Measurements from ENCODE around the gene ZBTB21.
"Not testable (repeated sequence)": the region's sequence is repeated elsewhere in the genome, so short reads cannot be mapped to it uniquely, and the experiment has no call there.

ZBTB21 gene

DNA sequence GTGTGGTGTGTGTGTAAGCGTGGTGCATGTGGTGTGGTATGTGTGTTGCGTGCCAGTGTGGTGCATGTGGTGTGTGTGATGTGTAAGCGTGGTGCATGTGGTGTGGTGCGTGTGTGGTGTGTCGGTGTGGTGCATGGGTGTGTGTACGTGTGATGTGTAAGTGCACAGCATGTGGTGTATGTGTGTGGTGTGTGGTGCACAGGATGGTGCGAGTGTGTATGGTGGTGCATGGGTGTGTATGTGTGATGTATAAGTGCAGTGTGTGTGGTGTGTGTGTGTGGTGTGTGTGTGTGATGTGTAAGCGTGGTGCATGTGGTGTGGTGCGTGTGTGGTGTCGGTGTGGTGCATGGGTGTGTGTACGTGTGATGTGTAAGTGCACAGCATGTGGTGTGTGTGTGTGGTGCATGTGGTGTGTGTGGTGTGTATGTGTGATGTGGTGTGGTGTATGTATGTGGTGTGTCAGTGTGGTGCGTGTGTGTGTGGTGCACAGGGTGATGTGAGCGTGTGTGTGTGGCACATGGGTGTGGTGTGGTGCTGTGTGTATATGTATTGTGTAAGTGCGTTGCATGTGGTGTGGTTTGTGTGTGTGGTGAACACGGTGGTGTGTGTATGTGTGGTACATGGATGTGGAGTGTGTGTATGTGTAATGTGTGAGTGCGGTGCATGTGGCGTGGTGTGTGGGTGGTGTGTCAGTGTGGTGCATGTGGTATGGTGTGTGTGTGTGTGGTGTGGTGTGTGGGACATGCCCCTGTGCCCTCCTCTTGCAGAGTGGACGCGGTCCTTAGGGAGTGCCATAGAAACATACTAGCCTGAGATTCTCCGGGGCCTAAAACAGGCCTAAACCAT, 55.3 kb downstream of the ZBTB21 start:
- DNase-seq (ENCODE audit: insufficient read length, low spot score) = no peak
- FAIRE-seq = no peak

DNA sequence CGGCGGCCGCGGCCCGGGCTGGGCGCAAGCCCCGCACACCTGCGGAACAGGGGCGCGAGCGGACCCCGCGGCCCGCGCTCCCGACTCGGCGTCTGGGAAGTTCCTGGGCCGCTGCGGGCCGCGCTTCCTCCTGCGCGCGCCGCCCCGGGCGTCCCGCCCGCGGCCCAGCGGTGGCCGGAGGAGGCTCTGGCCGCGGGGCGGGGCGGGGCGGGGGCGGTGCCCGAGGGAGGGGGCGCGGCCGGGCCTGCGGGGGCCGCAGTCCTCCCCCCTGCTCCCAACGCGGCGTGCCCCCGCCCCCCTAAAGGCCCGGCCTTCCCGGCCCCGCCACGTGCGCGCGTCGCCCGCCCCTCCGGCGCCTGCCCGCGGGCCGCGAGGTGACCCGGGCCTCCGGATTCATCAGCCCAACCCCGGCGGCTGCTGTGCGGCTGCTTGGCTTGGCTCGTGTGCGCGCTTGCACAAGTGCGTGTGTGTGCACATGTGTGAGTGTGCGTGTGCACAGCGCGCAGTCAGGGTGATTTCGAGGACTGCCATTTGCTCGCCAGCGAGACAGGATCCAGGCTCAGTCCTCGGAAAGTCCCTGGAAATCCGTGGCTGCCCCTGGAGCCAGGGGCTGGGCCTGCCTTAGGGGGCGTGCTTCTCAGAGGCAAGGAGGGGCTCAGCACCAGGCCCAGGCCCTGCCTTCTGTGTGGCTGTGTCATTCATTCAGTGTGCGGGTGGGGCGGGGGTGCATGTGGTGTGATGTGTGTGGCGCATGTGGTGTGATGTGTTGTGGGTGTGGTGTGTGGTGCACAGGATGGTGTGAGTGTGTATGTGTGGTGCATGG, 56.1 kb downstream of the ZBTB21 start, which contains the start of gene C2CD2:
C2CD2 (minus strand) TSS at position 188 of the 823 bp plus-strand sequence. CDS start 370 bp downstream, outside the sequence.
- FAIRE-seq (no peak), DNase-seq (ENCODE audit: insufficient read length, low spot score) (peak; percentile 93)

DNA sequence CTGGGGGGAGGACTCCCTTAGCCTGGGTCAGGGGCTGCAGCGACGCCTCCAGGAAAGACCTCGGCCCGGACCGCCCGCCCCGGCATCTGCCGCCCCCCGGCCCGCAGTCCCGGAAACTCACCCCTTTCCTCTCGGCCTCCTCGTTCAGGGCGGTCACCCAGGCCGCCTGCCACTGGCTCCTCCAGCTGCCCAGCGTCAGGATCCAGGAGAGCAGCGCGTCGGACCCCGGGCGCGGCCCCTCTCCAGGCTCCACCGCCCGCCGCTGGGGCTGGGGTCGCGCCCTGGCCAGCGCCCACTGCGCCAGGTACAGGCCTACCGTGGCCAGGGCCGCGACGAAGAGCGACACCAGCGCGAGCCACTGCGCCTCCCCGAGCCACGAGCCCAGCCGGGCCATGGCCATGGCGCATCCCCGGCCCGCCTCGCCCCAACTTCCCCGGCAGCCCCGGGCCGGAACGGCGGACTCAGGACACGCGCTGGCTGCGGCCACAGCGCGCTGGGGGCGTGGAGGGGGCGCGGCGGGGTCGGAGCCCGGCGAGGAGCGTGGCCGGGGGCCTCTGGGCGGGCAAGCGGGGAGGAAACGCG, 56.8 kb downstream of the ZBTB21 start:
- DNase-seq (ENCODE audit: insufficient read length, low spot score) = no peak
- no peak for FAIRE-seq

DNA sequence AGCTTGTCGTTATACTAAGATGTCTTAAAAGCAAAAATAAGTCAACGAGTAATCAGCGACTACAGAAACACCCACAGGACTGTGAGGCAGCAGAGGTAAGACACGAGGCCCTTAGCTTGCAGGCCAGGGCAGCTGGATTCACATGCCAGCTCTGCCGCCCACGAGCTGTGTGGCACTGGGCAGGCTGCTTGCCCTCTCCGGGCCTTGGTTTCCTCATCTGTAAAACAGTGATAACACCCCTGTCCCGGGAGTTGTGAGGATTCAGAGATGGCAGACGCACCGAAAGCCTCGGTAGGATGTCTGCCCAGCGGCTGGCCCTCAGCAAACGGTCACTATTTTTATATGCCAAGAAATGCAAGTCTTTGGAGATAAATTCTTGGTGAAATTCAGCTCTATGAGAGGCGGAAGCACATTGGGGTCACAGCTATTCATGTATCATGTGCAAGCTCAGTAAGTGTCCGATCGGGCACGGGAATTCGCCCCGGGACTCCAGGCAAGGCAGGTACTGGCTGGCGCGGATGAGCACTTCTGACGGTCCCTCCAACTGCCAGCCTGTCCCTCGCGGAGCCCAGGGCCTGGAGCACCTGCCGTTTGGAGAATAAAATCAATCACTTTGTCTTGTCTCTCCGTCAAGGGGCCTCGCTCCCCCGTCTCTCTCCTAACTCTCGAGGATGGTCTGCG, 57.5 kb downstream of the ZBTB21 start:
- no peak for FAIRE-seq
- no peak for DNase-seq (ENCODE audit: insufficient read length, low spot score)

DNA sequence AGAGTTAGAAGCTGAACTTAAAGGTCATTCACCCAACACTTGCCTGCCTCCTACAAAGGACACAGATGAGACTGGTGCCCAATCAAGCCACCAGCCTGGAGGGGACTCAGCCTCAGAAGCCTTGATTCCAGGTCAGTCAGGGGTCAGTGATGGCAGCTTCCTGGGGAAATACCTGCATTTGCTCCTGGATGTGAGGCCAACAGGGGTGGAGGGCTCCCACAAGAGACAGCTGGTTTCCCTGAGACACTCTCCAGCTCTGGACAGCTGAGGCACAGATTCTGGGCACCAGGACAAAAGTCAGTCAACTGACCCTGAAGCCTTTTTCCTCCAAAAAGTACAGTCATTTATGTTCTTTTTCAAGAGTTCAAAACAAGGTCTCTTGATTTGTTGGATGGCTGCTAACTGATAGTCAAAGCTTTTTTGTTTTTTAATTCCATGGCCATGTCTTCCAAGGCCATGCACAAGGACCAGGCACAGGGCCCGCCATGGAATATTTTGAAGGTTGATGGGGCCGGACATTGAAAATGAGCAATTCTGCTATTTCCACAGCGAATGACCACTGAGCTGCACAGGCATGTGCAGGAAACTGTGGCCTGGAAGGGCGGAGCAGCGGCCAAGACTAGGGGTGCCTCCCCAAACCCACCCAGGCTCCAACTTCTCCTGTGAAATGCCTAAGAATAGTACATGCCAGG, 58.1 kb downstream of the ZBTB21 start:
- no peak for FAIRE-seq

DNA sequence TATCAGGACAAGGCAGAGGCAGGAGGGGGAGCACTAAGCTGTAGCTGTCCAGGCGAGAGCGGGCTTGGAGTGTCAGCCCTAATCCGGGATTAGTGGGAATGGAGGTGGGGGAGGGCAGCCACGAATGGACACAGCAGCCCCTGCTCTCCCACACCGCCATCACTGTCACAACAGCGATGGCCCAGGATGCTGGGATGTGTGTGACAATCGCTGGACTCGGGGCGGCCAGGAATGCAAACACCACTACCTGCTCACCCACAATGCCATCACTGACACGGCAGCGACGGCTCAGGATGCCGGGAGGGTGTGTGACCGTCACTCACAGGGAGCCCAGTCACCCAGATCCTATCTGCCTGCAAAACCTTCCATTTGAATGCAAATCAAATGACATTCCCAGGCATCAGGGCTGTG, 59.2 kb downstream of the ZBTB21 start:
- FAIRE-seq (no peak), DNase-seq (ENCODE audit: insufficient read length, low spot score) (no peak)

More for the DNA sequence above, 58.1 kb downstream of the ZBTB21 start:
- DNase-seq (ENCODE audit: insufficient read length, low spot score) = no peak

DNA sequence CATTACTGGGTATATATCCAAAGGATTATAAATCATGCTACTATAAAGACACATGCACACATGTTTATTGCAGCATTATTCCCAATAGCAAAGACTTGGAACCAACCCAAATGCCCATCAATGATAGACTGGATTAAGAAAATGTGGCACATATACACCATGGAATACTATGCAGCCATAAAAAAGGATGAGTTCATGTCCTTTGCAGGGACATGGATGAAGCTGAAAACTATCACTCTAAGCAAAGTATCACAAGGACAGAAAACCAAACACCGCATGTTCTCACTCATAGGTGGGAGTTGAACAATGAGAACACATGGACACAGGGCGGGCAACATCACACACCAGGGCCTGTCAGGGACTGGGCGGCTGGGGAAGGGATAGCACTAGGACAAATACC, 60.5 kb downstream of the ZBTB21 start:
- not testable (repeated sequence) for FAIRE-seq; DNase-seq (ENCODE audit: insufficient read length, low spot score)

DNA sequence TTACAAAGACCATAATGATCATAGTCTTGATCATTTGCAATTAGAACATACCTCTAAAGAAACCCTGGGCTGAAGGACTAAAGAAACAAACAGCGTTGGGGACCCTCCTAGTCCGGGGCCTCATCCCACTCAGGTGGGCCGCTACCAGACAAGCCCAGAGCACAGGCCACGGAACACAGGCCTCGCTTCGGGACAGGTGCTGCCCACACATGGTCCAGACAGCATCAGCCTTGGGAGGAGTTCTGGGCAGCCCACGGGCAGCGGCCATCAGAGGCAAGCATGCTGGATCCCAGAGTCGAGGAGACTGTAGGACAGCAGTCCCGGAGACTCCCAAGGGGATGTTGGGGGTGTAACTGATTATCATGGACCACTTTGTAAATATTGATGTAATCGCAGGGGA, 61.3 kb downstream of the ZBTB21 start:
- FAIRE-seq (no peak), DNase-seq (ENCODE audit: insufficient read length, low spot score) (no peak)

DNA sequence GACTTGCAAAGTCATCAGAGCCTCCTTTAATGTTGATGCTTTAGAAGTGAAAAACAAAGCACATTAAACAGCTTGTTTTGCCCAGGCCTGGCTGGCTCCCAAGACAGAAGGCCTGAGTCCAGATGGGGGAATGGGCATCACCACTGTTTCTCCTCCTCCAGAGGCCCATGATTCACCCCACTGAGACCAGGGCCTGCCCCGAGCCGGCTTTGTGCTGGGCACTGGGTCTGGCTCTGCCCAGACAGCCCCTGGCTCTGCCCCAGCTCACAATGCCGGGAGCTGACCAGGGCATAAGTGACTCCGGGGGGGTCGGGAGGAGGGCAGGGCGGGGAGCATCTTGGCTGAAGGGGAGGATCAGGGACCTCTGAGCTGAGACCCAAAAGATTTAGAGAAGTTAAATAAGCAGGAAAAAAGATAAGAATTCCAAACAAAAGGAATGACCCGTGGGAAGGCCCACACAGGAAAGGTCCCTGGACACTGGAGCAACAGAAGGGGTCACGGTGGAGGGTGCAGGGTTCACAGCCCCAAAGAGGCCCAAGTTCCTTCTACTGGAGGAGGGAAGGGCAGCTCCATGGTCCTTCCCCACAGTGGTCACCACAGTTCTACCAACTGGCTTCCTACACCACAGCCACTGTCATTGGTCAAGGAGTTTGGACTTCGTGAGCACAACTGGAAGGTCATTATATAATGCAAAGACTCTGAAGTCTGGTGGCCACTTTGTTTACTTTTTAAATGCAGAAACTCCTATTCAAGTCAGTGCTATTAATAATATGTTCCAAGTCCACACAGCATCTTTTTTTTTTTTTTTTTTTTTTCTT, 61.9 kb downstream of the ZBTB21 start:
- FAIRE-seq (no peak), DNase-seq (ENCODE audit: insufficient read length, low spot score) (no peak)

DNA sequence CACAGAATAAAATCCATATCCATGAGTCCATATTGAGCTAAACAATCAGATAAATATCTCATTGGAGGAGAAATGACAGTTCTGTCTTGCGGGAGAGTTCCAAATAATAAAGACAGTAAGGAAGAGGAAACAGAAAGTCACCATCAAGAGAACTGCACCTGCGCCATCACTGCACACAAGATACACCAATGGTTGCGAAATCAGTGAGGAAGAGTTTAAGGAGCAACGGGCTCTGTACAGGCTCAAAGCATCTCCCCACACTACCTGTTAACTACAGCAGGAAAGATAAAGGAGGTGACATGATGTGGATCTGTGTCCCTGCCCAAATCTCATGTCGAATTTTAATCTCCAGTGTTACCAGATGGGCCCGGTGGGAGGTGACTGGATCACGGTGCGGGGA, 64.2 kb downstream of the ZBTB21 start:
- no peak for DNase-seq (ENCODE audit: insufficient read length, low spot score)
- no peak for FAIRE-seq

DNA sequence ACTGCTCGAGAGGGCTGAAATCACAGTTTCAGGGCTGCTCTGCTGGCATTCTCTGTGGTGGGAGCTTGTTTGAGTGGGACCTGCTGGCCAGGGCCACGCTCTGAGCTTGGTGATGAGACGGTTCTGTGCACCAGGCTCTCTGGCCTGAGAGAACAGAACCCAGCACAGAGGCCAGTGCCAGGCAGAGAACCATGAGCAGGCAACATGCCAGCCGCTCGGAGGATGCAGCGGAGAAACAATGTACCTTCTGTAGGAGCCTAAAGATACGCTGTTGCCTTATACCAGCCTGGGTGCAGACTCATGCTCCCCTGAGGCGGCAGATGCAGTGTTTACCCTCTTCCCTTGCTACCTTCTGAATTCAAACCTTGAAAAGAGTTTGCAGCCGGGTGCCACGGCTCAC, 66.3 kb downstream of the ZBTB21 start:
- DNase-seq (ENCODE audit: insufficient read length, low spot score) (no peak), FAIRE-seq (no peak)

DNA sequence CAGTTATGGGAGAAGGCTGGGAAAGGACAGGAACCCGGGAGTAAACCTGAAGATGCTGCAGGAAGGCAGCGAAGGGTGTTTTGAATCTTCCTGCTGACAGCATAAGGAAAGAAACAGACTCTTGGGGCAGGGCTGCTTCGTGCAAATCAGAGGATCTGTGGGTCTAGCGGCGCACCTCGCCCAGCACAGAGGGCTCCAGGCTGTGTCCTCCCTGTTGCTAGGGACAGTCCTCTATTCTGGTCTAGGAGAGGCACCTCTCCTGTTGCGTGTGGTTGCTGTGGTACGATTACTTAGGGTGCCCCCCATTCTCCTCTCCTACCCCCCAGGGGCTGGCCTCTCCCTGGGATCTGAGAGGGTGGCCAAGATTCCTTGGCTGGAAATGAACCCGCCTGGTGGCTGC, 67.7 kb downstream of the ZBTB21 start:
- DNase-seq (ENCODE audit: insufficient read length, low spot score) (no peak), FAIRE-seq (no peak)

DNA sequence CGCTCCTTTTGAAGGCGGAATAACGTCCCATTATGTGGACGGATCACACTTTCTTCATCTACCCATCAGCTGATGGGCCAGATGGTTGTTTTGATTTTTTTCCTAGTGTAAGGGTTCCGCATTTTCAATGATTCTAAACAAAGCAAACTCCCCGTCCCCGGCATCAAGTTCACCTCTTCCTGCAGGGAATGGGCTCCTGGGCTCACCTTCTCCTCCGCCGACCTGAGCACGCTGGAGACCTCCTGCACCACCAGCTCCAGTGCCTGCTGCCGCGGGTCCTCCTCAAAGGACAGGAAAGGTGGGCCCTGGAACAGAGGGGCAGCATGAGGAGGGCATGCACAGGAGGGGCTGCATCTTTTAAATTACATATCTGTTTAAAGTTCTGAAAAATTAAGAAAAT, 68.2 kb downstream of the ZBTB21 start:
- DNase-seq (ENCODE audit: insufficient read length, low spot score) (no peak), FAIRE-seq (no peak)

DNA sequence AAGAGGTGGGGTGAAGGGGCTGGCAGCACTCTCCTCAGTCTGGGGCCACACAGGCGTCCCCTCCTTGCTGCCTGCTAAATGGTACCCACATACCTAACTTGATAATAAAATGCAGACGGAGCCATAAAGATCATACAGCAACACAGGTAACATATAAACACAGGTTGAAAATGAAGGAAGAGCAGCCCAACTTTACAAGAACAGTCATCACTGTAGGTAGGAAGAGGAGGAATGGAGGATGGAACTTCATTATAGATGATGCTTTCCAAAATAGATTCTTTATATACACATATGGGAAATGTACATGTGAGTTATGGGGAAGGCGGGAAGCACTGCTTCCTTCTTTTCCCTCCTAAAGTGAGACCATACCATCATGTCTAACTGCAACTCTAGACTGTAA, 69.7 kb downstream of the ZBTB21 start:
- FAIRE-seq = no peak

DNA sequence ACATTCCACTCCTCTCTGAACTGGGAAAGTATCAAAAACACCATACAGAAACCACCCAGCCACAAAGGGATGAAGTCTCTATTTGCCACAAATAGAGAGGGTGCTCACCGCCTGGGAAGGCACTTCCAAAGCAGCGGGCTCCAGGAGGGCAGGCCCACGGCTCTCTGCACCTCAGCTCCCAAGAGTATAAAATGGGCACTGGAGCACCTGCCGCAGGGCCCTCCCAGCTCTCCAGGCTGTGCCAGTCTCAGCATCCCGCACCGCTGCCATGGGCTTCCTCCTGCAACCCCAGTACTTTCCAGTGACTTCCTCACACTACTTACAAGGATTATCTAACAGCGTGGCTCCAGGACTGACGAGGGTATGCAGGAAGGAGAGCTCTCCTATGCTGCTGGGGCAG, 70.8 kb downstream of the ZBTB21 start:
- FAIRE-seq = no peak
- DNase-seq (ENCODE audit: insufficient read length, low spot score) = no peak

More for the DNA sequence above, 69.7 kb downstream of the ZBTB21 start:
- DNase-seq (ENCODE audit: insufficient read length, low spot score) = no peak

Measured in GM19239 (cell line).